ENCODE results near the gene COA1.
"Not testable (repeated sequence)": the region's sequence is repeated elsewhere in the genome, so short reads cannot be mapped to it uniquely, and the experiment has no call there.

DNA sequence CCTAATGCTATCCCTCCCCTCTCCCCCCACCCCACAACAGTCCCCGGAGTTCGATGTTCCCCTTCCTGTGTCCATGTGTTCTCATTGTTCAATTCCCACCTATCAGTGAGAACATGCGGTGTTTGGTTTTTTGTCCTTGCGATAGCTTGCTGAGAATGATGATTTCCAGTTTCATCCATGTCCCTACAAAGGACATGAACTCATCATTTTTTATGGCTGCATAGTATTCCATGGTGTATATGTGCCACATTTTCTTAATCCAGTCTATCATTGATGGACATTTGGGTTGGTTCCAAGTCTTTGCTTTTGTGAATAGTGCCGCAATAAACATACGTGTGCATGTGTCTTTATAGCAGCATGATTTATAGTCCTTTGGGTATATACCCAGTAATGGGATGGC is 43.9 kb upstream of the COA1 start:
- TF ChIP-seq CTCF, POLR2A (IDR thresholded peaks at IDR 0.05): not testable (repeated sequence)

Data from lower leg skin (tissue), 3 donors.